ENCODE data around the gene ESR2.

The ESR2 gene

GRCh38 chr14:64123241-64123822 is 170.8 kb downstream of the ESR2 start:
- no peak overlapping the region for H3K4me3 ChIP-seq (ENCODE audit: low read length in 2 of 2)
- no peak overlapping the region for H2AFZ ChIP-seq (ENCODE audit: low read length)
- H3K79me1 ChIP-seq (ENCODE audit: low read depth, low read length) = no peaks in the 10 kb centered on the region
- no peak for DNase-seq (ENCODE audit: low spot score)
- H4K8ac ChIP-seq (ENCODE audit: low read depth, low read length) = no peak overlapping the region
- no peak overlapping the region for H2BK12ac ChIP-seq (ENCODE audit: low read length)
- H3K27ac ChIP-seq (replicated peaks; ENCODE audit: low read length) = no peak overlapping the region
- no peak overlapping the region for H3K4me2 ChIP-seq (ENCODE audit: insufficient read depth, low read length, poor library complexity, severe bottlenecking)
- H3K4ac ChIP-seq (ENCODE audit: low read length) = no peak overlapping the region
- H3K36me3 ChIP-seq (replicated peaks in 1 of 2; ENCODE audit: control insufficient read depth in 2 of 2, insufficient read depth in 2 of 2, low read length in 2 of 2) = peaks cover 27 to 92% of the 10 kb centered on the region in 2 donors
- no peak overlapping the region for H2AK5ac ChIP-seq (ENCODE audit: low read depth, low read length)
- no peak overlapping the region for H3K18ac ChIP-seq (ENCODE audit: low read length)
- H3K14ac ChIP-seq (ENCODE audit: low read length) = no peak overlapping the region
- H3K27me3 ChIP-seq (ENCODE audit: control insufficient read depth in 3 of 3, insufficient read depth in 3 of 3, low read depth in 1 of 3, low read length in 3 of 3) = no peaks in the 10 kb centered on the region
- no CpG with 5 or more reads among the region's 5 CpGs for WGBS, 2 donors (ENCODE audit: extremely low coverage in 2 of 2, insufficient read length in 2 of 2, insufficient replicate concordance in 1 of 2)
- no peak overlapping the region for H2BK15ac ChIP-seq (ENCODE audit: low read length)
- H2BK5ac ChIP-seq (ENCODE audit: low read length) = no peak overlapping the region
- H3K23ac ChIP-seq (ENCODE audit: low read depth, low read length, poor library complexity) = no peak overlapping the region
- H3K9me3 ChIP-seq (replicated peaks in 1 of 2; ENCODE audit: control insufficient read depth in 2 of 2, insufficient read depth in 1 of 2, low read depth in 1 of 2, low read length in 2 of 2) = no peaks in the 10 kb centered on the region
- H2BK120ac ChIP-seq (ENCODE audit: low read depth, low read length) = no peak overlapping the region
- H3K4me1 ChIP-seq (ENCODE audit: control insufficient read depth in 2 of 2, insufficient read depth in 1 of 2, low read depth in 1 of 2, low read length in 2 of 2) = no peaks in the 10 kb centered on the region
- H4K91ac ChIP-seq (ENCODE audit: low read depth, low read length, poor library complexity) = no peak overlapping the region
- no peak overlapping the region for H3K9ac ChIP-seq (ENCODE audit: low read depth, low read length, poor library complexity)

- no peak overlapping the region for H3K14ac ChIP-seq (ENCODE audit: low read length)
- H3K79me1 ChIP-seq (ENCODE audit: low read depth, low read length) = no peaks in the 10 kb centered on the region
- no peak overlapping the region for H2AFZ ChIP-seq (ENCODE audit: low read length)
- no peak overlapping the region for H2BK120ac ChIP-seq (ENCODE audit: low read depth, low read length)
- H3K27me3 ChIP-seq (ENCODE audit: control insufficient read depth in 3 of 3, insufficient read depth in 3 of 3, low read depth in 1 of 3, low read length in 3 of 3) = no peaks in the 10 kb centered on the region
- H3K4me3 ChIP-seq (ENCODE audit: low read length in 2 of 2) = no peak overlapping the region
- H3K4ac ChIP-seq (ENCODE audit: low read length) = no peak overlapping the region
- no peaks in the 10 kb centered on the region for H3K9me3 ChIP-seq (replicated peaks in 1 of 2; ENCODE audit: control insufficient read depth in 2 of 2, insufficient read depth in 1 of 2, low read depth in 1 of 2, low read length in 2 of 2)
- H2BK12ac ChIP-seq (ENCODE audit: low read length) = no peak overlapping the region
- H3K4me2 ChIP-seq (ENCODE audit: insufficient read depth, low read length, poor library complexity, severe bottlenecking) = no peak overlapping the region
- H4K91ac ChIP-seq (ENCODE audit: low read depth, low read length, poor library complexity) = no peak overlapping the region
- H3K23ac ChIP-seq (ENCODE audit: low read depth, low read length, poor library complexity) = no peak overlapping the region
- no peak overlapping the region for H2AK5ac ChIP-seq (ENCODE audit: low read depth, low read length)
- no peaks in the 10 kb centered on the region for H3K4me1 ChIP-seq (ENCODE audit: control insufficient read depth in 2 of 2, insufficient read depth in 1 of 2, low read depth in 1 of 2, low read length in 2 of 2)
- no peak overlapping the region for H2BK15ac ChIP-seq (ENCODE audit: low read length)
- no peak overlapping the region for H3K27ac ChIP-seq (replicated peaks; ENCODE audit: low read length)
- DNase-seq (ENCODE audit: low spot score) = no peak
- H2BK5ac ChIP-seq (ENCODE audit: low read length) = no peak overlapping the region
- peaks cover 16 to 78% of the 10 kb centered on the region in 2 donors for H3K36me3 ChIP-seq (replicated peaks in 1 of 2; ENCODE audit: control insufficient read depth in 2 of 2, insufficient read depth in 2 of 2, low read length in 2 of 2)
- H3K18ac ChIP-seq (ENCODE audit: low read length) = no peak overlapping the region
- no peak overlapping the region for H3K9ac ChIP-seq (ENCODE audit: low read depth, low read length, poor library complexity)
- H4K8ac ChIP-seq (ENCODE audit: low read depth, low read length) = no peak overlapping the region
These were observed 174.2 kb downstream of the ESR2 start for GRCh38 chr14:64119980-64120379.

GRCh38 chr14:64119500-64119899 is 174.7 kb downstream of the ESR2 start:
- peaks cover 16 to 80% of the 10 kb centered on the region in 2 donors for H3K36me3 ChIP-seq (replicated peaks in 1 of 2; ENCODE audit: control insufficient read depth in 2 of 2, insufficient read depth in 2 of 2, low read length in 2 of 2)
- H3K79me1 ChIP-seq (ENCODE audit: low read depth, low read length) = no peaks in the 10 kb centered on the region
- H2BK5ac ChIP-seq (ENCODE audit: low read length) = no peak overlapping the region
- H3K18ac ChIP-seq (ENCODE audit: low read length) = no peak overlapping the region
- no peak overlapping the region for H3K9ac ChIP-seq (ENCODE audit: low read depth, low read length, poor library complexity)
- H4K91ac ChIP-seq (ENCODE audit: low read depth, low read length, poor library complexity) = no peak overlapping the region
- no CpG with 5 or more reads among the region's 2 CpGs for WGBS, 2 donors (ENCODE audit: extremely low coverage in 2 of 2, insufficient read length in 2 of 2, insufficient replicate concordance in 1 of 2)
- no peak for DNase-seq (ENCODE audit: low spot score)
- no peak overlapping the region for H4K8ac ChIP-seq (ENCODE audit: low read depth, low read length)
- H3K14ac ChIP-seq (ENCODE audit: low read length) = no peak overlapping the region
- no peaks in the 10 kb centered on the region for H3K4me1 ChIP-seq (ENCODE audit: control insufficient read depth in 2 of 2, insufficient read depth in 1 of 2, low read depth in 1 of 2, low read length in 2 of 2)
- H3K27me3 ChIP-seq (ENCODE audit: control insufficient read depth in 3 of 3, insufficient read depth in 3 of 3, low read depth in 1 of 3, low read length in 3 of 3) = no peaks in the 10 kb centered on the region
- H2AFZ ChIP-seq (ENCODE audit: low read length) = no peak overlapping the region
- H3K9me3 ChIP-seq (replicated peaks in 1 of 2; ENCODE audit: control insufficient read depth in 2 of 2, insufficient read depth in 1 of 2, low read depth in 1 of 2, low read length in 2 of 2) = no peaks in the 10 kb centered on the region
- H2AK5ac ChIP-seq (ENCODE audit: low read depth, low read length) = no peak overlapping the region
- H2BK12ac ChIP-seq (ENCODE audit: low read length) = no peak overlapping the region
- no peak overlapping the region for H3K27ac ChIP-seq (replicated peaks; ENCODE audit: low read length)
- H3K4me2 ChIP-seq (ENCODE audit: insufficient read depth, low read length, poor library complexity, severe bottlenecking) = no peak overlapping the region
- no peak overlapping the region for H3K4ac ChIP-seq (ENCODE audit: low read length)
- H2BK120ac ChIP-seq (ENCODE audit: low read depth, low read length) = no peak overlapping the region
- H3K23ac ChIP-seq (ENCODE audit: low read depth, low read length, poor library complexity) = no peak overlapping the region
- H2BK15ac ChIP-seq (ENCODE audit: low read length) = no peak overlapping the region
- H3K4me3 ChIP-seq (ENCODE audit: low read length in 2 of 2) = no peak overlapping the region

- no peak overlapping the region for H3K4ac ChIP-seq (ENCODE audit: low read length)
- no peak overlapping the region for H4K8ac ChIP-seq (ENCODE audit: low read depth, low read length)
- no peaks in the 10 kb centered on the region for H3K79me1 ChIP-seq (ENCODE audit: low read depth, low read length)
- H3K14ac ChIP-seq (ENCODE audit: low read length) = no peak overlapping the region
- no peak overlapping the region for H3K4me3 ChIP-seq (ENCODE audit: low read length in 2 of 2)
- no peaks in the 10 kb centered on the region for H3K9me3 ChIP-seq (replicated peaks in 1 of 2; ENCODE audit: control insufficient read depth in 2 of 2, insufficient read depth in 1 of 2, low read depth in 1 of 2, low read length in 2 of 2)
- H2BK120ac ChIP-seq (ENCODE audit: low read depth, low read length) = no peak overlapping the region
- no peak overlapping the region for H3K4me2 ChIP-seq (ENCODE audit: insufficient read depth, low read length, poor library complexity, severe bottlenecking)
- no peak for DNase-seq (ENCODE audit: low spot score)
- H3K9ac ChIP-seq (ENCODE audit: low read depth, low read length, poor library complexity) = no peak overlapping the region
- no CpG with 5 or more reads among the region's 2 CpGs for WGBS, 2 donors (ENCODE audit: extremely low coverage in 2 of 2, insufficient read length in 2 of 2, insufficient replicate concordance in 1 of 2)
- H4K91ac ChIP-seq (ENCODE audit: low read depth, low read length, poor library complexity) = no peak overlapping the region
- no peak overlapping the region for H2BK15ac ChIP-seq (ENCODE audit: low read length)
- no peak overlapping the region for H2BK5ac ChIP-seq (ENCODE audit: low read length)
- peaks cover 19 to 80% of the 10 kb centered on the region in 2 donors for H3K36me3 ChIP-seq (replicated peaks in 1 of 2; ENCODE audit: control insufficient read depth in 2 of 2, insufficient read depth in 2 of 2, low read length in 2 of 2)
- H2AFZ ChIP-seq (ENCODE audit: low read length) = no peak overlapping the region
- H2BK12ac ChIP-seq (ENCODE audit: low read length) = no peak overlapping the region
- no peak overlapping the region for H3K23ac ChIP-seq (ENCODE audit: low read depth, low read length, poor library complexity)
- no peak overlapping the region for H3K27ac ChIP-seq (replicated peaks; ENCODE audit: low read length)
- H3K4me1 ChIP-seq (ENCODE audit: control insufficient read depth in 2 of 2, insufficient read depth in 1 of 2, low read depth in 1 of 2, low read length in 2 of 2) = peaks cover 0 to 2% of the 10 kb centered on the region in 2 donors
- H3K18ac ChIP-seq (ENCODE audit: low read length) = no peak overlapping the region
- H2AK5ac ChIP-seq (ENCODE audit: low read depth, low read length) = no peak overlapping the region
- no peaks in the 10 kb centered on the region for H3K27me3 ChIP-seq (ENCODE audit: control insufficient read depth in 3 of 3, insufficient read depth in 3 of 3, low read depth in 1 of 3, low read length in 3 of 3)
These were observed 175.3 kb downstream of the ESR2 start for GRCh38 chr14:64118892-64119291.

Measured in neuronal stem cell (in vitro differentiated cells).